K562 (cell line): Measurements from ENCODE around the gene ICA1. TPM values are rescaled to one million over a fixed set of nuclear protein-coding genes. Genes with fewer than 3 reads are reported as not detected.

ENCODE experiments used
- CREB1 ChIP-seq, 2 experiments: sonication (generic) in 1 of 2; formaldehyde crosslinking in 1 of 2; IDR thresholded peaks; 2 replicates each; pipeline versions ENCODE4 v1.6.1 to v1.8.0; 2012 to 2022; ENCODE audit warnings: inconsistent platforms in 1 of 2, mild to moderate bottlenecking in 1 of 2, missing genetic modification reagents in 1 of 2, moderate library complexity in 1 of 2
- DPF2 ChIP-seq: fragments of 450-650 bp; IDR thresholded peaks from 2 replicates; pipeline ENCODE4 v1.6.1; 2016
- FOXA3 ChIP-seq, 2 experiments: fragments of 450-650 bp in 1 of 2; sonication (generic) in 1 of 2; formaldehyde crosslinking; IDR thresholded peaks in 1 of 2; conservative IDR thresholded peaks in 1 of 2; 2 replicates each; pipeline versions ENCODE4 v1.4.0 to v1.8.0; 2020 to 2022; ENCODE audit warnings: mild to moderate bottlenecking in 2 of 2, missing genetic modification reagents in 1 of 2
- KDM4B ChIP-seq, 2 experiments: fragments of 450-650 bp in 1 of 2; sonication (generic) in 1 of 2; IDR thresholded peaks; 2 replicates each; pipeline ENCODE4 v1.6.1; 2016 to 2017; ENCODE audit warnings: borderline replicate concordance in 2 of 2, antibody characterized with exemption in 1 of 2, low read depth in 1 of 2, mild to moderate bottlenecking in 1 of 2
- MBD1 ChIP-seq: fragments of 250-450 bp; sonication (Bioruptor Pico); IDR thresholded peaks from 2 replicates; pipeline ENCODE4 v1.8.0; 2022; ENCODE audit warnings: inconsistent platforms
- NCOR1 ChIP-seq: fragments of 450-650 bp; IDR thresholded peaks from 2 replicates; pipeline ENCODE4 v1.6.1; 2016; ENCODE audit warnings: mild to moderate bottlenecking, moderate library complexity
- POLR2H ChIP-seq: IDR thresholded peaks from 2 replicates; pipeline ENCODE4 v1.6.1; 2016; ENCODE audit warnings: missing genetic modification characterization, low read depth, mild to moderate bottlenecking, control low read depth, missing compliant biosample characterization, moderate library complexity
- RCOR1 ChIP-seq, 2 experiments: IDR thresholded peaks; 2 replicates each; pipeline ENCODE4 v1.6.1; 2012; ENCODE audit warnings: low read depth in 2 of 2, low read length in 2 of 2, borderline replicate concordance in 1 of 2, improper control_type of control experiment in 1 of 2
- TEAD1 ChIP-seq, 2 experiments: fragments of 450-650 bp in 1 of 2; sonication (generic) in 1 of 2; formaldehyde crosslinking; IDR thresholded peaks; 2 replicates each; pipeline versions ENCODE4 v1.4.0 to v1.8.0; 2020 to 2022; ENCODE audit warnings: mild to moderate bottlenecking in 2 of 2, missing genetic modification reagents in 1 of 2
- ZNF639 ChIP-seq, 2 experiments: fragments of 200-800 bp in 1 of 2; sonication (Bioruptor generic) in 1 of 2; sonication (generic) in 1 of 2; formaldehyde crosslinking in 1 of 2; IDR thresholded peaks in 1 of 2; conservative IDR thresholded peaks in 1 of 2; 2 replicates each; pipeline versions ENCODE4 v1.5.0 to v1.6.1; 2016 to 2020; ENCODE audit warnings: missing compliant biosample characterization in 1 of 2, missing genetic modification characterization in 1 of 2, missing genetic modification reagents in 1 of 2
- ZNF766 ChIP-seq: fragments of 200-800 bp; sonication (Bioruptor generic); conservative IDR thresholded peaks from 2 replicates; pipeline ENCODE4 v1.6.1; 2016; ENCODE audit warnings: missing genetic modification characterization, missing compliant biosample characterization
- polyA plus RNA-seq, 8 experiments: library from polyadenylated mRNA; depleted of rRNA in 4 of 8; stranded (reverse) in 5 of 8; unstranded in 3 of 8; fragments of >200 nt; fragmentation: Nextera tagmentation in 2 of 8; fragmentation: Illumina TruSeq in 1 of 8; extraction: Ambion mirVana in 2 of 8; extraction: Trizol in 1 of 8; gene quantifications; 2 replicates each; pipeline versions ENCODE4 v1.2.1 to v1.2.3, GENCODE V29; 2011 to 2014; ENCODE audit warnings: inconsistent platforms in 1 of 8, missing spikeins in 1 of 8
- total RNA-seq, 7 experiments: library from RNA; depleted of rRNA in 6 of 7; stranded (reverse); fragments of >200 nt in 6 of 7; fragmentation: Illumina TruSeq in 2 of 7; extraction: Trizol in 2 of 7; gene quantifications; 2 replicates each; pipeline versions ENCODE4 v1.2.1 to v1.2.3, GENCODE V29; 2011 to 2021; ENCODE audit warnings: low replicate concordance in 1 of 7

Gene ICA1
- total and polyA plus RNA-seq, 9 of the 15 experiments (the other 6 are each of a cell fraction or from before 2014, with no cell fraction given), result 7.1 to 22.3 (median 16.4) TPM

- no peak for TF ChIP-seq TEAD1 (CRISPR knock-in tag; IDR thresholded peaks at IDR 0.05)
- no peak for TF ChIP-seq MBD1 (CRISPR knock-in tag)
- TF ChIP-seq POLR2H (tag), result no peak
- peak; percentile 58 for TF ChIP-seq NCOR1
- TF ChIP-seq CREB1 (IDR thresholded peaks at IDR 0.05), result peak; percentile 33; the same call in 1 of the 2 replicates
- TF ChIP-seq CREB1 (CRISPR knock-in tag; IDR thresholded peaks at IDR 0.05), result no peak
- TF ChIP-seq ZNF766 (CRISPR knock-in tag), result peak; percentile 68; the same call in 1 of the 2 replicates
- peak in 1 of 2 experiments; percentile 51; a peak in 2 of 4 replicates for TF ChIP-seq RCOR1 (IDR thresholded peaks at IDR 0.05; ENCODE audit: borderline replicate concordance in 1 of 2, low read depth in 2 of 2, low read length in 2 of 2)
- TF ChIP-seq KDM4B (IDR thresholded peaks at IDR 0.05; ENCODE audit: borderline replicate concordance in 2 of 2, low read depth in 1 of 2), result no peak
- TF ChIP-seq FOXA3 (CRISPR knock-in tag; conservative IDR thresholded peaks at IDR 0.05 in 1 of 2, IDR thresholded peaks at IDR 0.05 in 1 of 2), result peak in 1 of 2 experiments; percentile 30; a peak in 1 of 4 replicates
- TF ChIP-seq ZNF639 (CRISPR knock-in tag; conservative IDR thresholded peaks at IDR 0.05 in 1 of 2, IDR thresholded peaks at IDR 0.05 in 1 of 2), result 0 out of 4 replicates have a peak, but pooled peaks of 1 of the 2 experiments have one; percentile 33
- TF ChIP-seq DPF2, result peak; percentile 80
- TF ChIP-seq, all 486 proteins: peak for 44
Observed at GRCh38 chr7:8131694-8132605, 130.0 kb downstream of the ICA1 start (continued).
